ENCODE data around the gene RNASE12.

Gene RNASE12

GRCh38 chr14:20591235-20591634 is at the start of gene RNASE12:
Gene RNASE12, minus strand, starts transcription at chr14:20591376. Its CDS starts 653 bp downstream, at chr14:20590723.
- TF ChIP-seq CTCF (IDR thresholded peaks at IDR 0.05; ENCODE audit: low read depth, low read length, missing control alignments): no peak
- no peak within 1 kb of the TSS for H3K4me3 ChIP-seq (ENCODE audit: low read depth, low read length)
- in situ Hi-C loops (cut with HindIII; ENCODE audit: low sequenced_read_pairs): no loop called here
- no peak for DNase-seq (ENCODE audit: low read depth)

DNA sequence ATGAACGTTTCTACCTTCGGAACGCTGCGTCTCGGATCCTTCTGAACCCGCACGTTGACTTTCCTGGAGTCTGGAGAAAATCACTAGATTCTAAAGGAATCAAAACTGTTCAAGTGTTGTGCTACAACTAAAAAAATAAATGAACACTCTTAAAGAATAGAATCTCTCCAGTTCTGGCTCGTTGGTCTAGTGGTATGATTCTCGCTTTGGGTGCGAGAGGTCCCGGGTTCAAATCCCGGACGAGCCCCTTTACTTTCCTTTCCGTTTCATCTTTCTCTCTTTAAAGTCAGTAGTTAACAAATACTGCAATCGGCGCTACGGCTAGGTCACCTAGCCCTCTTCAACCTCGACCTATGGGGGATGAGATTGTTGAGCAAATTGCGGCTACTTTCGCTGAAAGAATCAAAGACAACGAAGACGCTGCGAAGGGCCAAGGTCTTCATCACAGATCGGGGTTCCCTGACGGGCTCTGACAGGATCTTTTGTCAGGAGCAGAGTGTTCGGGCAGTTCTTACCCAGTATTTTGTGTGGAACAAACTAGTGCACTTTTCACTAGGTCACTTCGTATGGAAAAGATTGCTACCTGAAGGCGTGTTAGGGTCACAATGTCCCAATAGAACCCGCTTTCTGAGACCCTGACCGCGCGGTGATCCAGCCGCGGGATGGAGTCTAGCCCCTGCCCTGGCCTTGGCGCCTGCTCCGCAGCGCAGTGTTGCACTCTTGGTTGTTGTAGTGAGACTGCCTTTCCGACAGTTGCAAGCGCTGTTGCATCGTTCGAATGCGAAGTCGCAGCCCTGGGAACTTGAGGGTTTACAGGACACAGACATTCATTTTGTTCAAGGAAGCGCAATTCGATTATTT is 41.9 kb upstream of the RNASE12 start:
- TF ChIP-seq CTCF (IDR thresholded peaks at IDR 0.05; ENCODE audit: low read depth, low read length, missing control alignments): no peak
- in situ Hi-C loops (cut with HindIII; ENCODE audit: low sequenced_read_pairs): no loop called here
- DNase-seq (ENCODE audit: low read depth): no peak
- H3K4me3 ChIP-seq (ENCODE audit: low read depth, low read length): peak overlapping the region; percentile 40

DNA sequence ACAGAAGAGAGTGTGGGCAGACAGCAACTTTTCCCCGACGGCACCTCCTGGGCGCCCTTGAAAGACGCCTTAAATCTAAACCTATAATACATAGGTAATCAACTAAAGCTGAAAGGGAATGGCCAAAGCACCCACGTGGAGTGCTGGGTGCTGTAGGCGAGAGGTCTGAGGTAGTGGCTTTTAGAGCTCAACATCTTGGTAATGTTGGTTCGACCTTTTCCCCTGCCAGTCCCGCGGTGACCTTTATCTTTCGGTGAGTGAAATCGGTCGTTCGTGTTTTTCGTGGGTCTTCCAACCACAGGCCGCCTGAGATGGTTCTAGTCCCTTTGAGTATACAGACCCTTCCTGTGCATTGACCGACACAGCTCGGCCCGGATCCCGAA is 41.3 kb upstream of the RNASE12 start:
- H3K4me3 ChIP-seq (ENCODE audit: low read depth, low read length): peak overlapping the region; percentile 40
- DNase-seq (ENCODE audit: low read depth): no peak

DNA sequence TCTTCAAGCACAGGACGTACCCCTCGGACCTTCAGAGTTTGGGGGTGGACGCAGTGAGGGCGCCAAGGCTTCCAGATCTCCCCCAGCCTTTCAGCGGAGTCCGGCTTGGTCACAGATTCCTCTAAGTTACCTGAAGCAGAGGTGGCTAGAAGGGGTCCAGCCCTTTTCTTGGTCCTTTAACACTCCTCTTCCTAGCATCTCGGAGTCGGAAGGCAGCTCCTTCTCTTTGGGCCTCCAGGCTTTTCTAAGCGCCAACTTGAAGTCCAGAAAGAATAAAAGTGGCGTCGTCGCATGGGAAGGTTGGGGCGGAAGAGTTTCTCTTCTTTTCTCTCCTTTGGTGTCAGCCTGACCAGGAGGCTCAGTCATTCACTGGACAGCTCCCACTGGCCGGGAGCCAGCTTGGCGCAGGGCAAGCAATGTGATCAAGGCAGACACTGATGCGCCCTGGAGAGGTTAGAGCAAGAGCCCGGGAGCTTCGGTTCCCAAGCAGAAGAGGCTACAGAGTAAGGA is 40.8 kb upstream of the RNASE12 start:
- DNase-seq (ENCODE audit: low read depth): no peak
- in situ Hi-C loops (cut with HindIII; ENCODE audit: low sequenced_read_pairs): no loop called here
- no peak for TF ChIP-seq CTCF (IDR thresholded peaks at IDR 0.05; ENCODE audit: low read depth, low read length, missing control alignments)
- H3K4me3 ChIP-seq (ENCODE audit: low read depth, low read length): peak overlapping the region; percentile 40

More for the DNA sequence above, 41.3 kb upstream of the RNASE12 start:
- in situ Hi-C loops (cut with HindIII; ENCODE audit: low sequenced_read_pairs): no loop called here
- TF ChIP-seq CTCF (IDR thresholded peaks at IDR 0.05; ENCODE audit: low read depth, low read length, missing control alignments): no peak

DNA sequence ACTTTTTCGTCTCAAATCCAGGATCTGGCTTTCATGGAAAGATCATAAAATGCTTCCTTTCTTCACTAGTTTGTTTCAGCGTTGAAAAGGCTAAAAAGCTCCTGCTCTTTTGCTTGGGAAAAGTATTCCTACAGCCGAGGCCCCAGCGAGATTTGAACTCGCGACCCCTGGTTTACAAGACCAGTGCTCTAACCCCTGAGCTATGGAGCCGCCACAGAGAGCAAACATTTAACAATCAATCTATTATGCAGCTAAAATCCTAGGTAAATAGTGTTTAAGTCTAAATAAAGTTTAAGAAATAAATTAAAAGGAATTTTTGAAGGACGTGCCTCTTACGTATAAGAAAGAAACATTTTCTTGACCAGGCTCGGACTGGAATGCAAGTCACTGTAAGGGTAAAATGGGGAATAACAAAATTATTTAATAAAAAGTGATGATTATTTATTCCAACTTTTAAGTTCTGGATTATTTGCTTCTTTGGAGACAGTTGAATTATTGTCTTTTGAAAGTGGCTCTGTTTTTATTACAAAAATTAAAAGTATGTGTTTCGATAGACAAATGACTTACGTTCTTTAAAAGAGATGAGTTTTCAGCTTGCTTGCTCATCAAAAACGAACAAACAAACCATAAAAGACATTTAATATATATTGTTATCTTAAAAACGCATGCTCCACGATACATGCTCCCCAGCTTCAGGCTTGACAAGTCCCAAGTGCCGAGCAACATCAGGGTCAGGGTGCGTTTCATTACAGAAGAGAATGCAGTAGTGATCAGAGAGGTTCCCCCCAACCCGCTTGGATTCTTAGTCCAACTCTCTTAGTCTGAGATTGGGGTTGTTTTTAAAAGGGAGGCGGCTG is 40.1 kb upstream of the RNASE12 start:
- TF ChIP-seq CTCF (IDR thresholded peaks at IDR 0.05; ENCODE audit: low read depth, low read length, missing control alignments): no peak
- in situ Hi-C loops (cut with HindIII; ENCODE audit: low sequenced_read_pairs): no loop called here
- DNase-seq (ENCODE audit: low read depth): no peak
- H3K4me3 ChIP-seq (ENCODE audit: low read depth, low read length): peak overlapping the region; percentile 40

GRCh38 chr14:20630340-20631022 is 39.3 kb upstream of the RNASE12 start:
- peak overlapping the region; percentile 40 for H3K4me3 ChIP-seq (ENCODE audit: low read depth, low read length)
- DNase-seq (ENCODE audit: low read depth): no peak
- TF ChIP-seq CTCF (IDR thresholded peaks at IDR 0.05; ENCODE audit: low read depth, low read length, missing control alignments): no peak
- in situ Hi-C loops (cut with HindIII; ENCODE audit: low sequenced_read_pairs): no loop called here
